HTERT RPE-1 (cell line): Measurements from ENCODE around the gene CAMSAP2.

Experiments used
- in situ Hi-C: fragments of 300-500 bp; cut with MboI; formaldehyde crosslinking; loops from 4 replicates; pipeline ENCODE4 v1.14.3; 2020; ENCODE audit warnings: low sequenced_read_pairs

Gene CAMSAP2

GRCh38 chr1:200738327-200738948 lies at the start of gene CAMSAP2:
Gene CAMSAP2 (plus strand): TSS chr1:200738893. CDS start chr1:200739828, 935 bp downstream.
- in situ Hi-C loops: no loop called here

- in situ Hi-C loops: no loop called here
Measured at GRCh38 chr1:200692316-200692715, 46.4 kb upstream of the CAMSAP2 start.

GRCh38 chr1:200693327-200693726 lies 45.4 kb upstream of the CAMSAP2 start:
- in situ Hi-C loops: no loop called here

- in situ Hi-C loops: no loop called here
Measured at GRCh38 chr1:200694738-200695137, 44.0 kb upstream of the CAMSAP2 start.

- in situ Hi-C loops: no loop called here
Measured at GRCh38 chr1:200699871-200700270, 38.8 kb upstream of the CAMSAP2 start.

GRCh38 chr1:200704986-200705500 lies 33.6 kb upstream of the CAMSAP2 start:
- in situ Hi-C loops: no loop called here

GRCh38 chr1:200706111-200706814 lies 32.4 kb upstream of the CAMSAP2 start:
- in situ Hi-C loops: no loop called here

GRCh38 chr1:200707116-200707515 lies 31.6 kb upstream of the CAMSAP2 start:
- in situ Hi-C loops: no loop called here

- in situ Hi-C loops: no loop called here
Measured at GRCh38 chr1:200708161-200708560, 30.5 kb upstream of the CAMSAP2 start.

- in situ Hi-C loops: no loop called here
Measured at GRCh38 chr1:200708769-200709168, 29.9 kb upstream of the CAMSAP2 start.

GRCh38 chr1:200710166-200710565 lies 28.5 kb upstream of the CAMSAP2 start:
- in situ Hi-C loops: no loop called here

GRCh38 chr1:200714504-200715187 lies 24.0 kb upstream of the CAMSAP2 start:
- in situ Hi-C loops: no loop called here

- in situ Hi-C loops: no loop called here
Measured at GRCh38 chr1:200720199-200720598, 18.5 kb upstream of the CAMSAP2 start.

GRCh38 chr1:200724064-200724463 lies 14.6 kb upstream of the CAMSAP2 start:
- in situ Hi-C loops: no loop called here

GRCh38 chr1:200727257-200727656 lies 11.4 kb upstream of the CAMSAP2 start:
- in situ Hi-C loops: no loop called here

- in situ Hi-C loops: no loop called here
Measured at GRCh38 chr1:200729863-200730262, 8.8 kb upstream of the CAMSAP2 start.

- in situ Hi-C loops: no loop called here
Measured at GRCh38 chr1:200731654-200732332, 6.9 kb upstream of the CAMSAP2 start.

GRCh38 chr1:200732438-200732837 lies 6.3 kb upstream of the CAMSAP2 start:
- in situ Hi-C loops: no loop called here

- in situ Hi-C loops: no loop called here
Measured at GRCh38 chr1:200733907-200734306, 4.8 kb upstream of the CAMSAP2 start.

- in situ Hi-C loops: no loop called here
Measured at GRCh38 chr1:200737647-200738291, 924 bp upstream of the CAMSAP2 start.
